ENCODE results near the gene KRTAP9-9.

GRCh38 chr17:41215681-41216080 is 39.5 kb upstream of the KRTAP9-9 start:
- no peak for TF ChIP-seq POLR2A (IDR thresholded peaks at IDR 0.05; ENCODE audit: extremely low read depth, insufficient read length)
- TF ChIP-seq, protein P1, sequence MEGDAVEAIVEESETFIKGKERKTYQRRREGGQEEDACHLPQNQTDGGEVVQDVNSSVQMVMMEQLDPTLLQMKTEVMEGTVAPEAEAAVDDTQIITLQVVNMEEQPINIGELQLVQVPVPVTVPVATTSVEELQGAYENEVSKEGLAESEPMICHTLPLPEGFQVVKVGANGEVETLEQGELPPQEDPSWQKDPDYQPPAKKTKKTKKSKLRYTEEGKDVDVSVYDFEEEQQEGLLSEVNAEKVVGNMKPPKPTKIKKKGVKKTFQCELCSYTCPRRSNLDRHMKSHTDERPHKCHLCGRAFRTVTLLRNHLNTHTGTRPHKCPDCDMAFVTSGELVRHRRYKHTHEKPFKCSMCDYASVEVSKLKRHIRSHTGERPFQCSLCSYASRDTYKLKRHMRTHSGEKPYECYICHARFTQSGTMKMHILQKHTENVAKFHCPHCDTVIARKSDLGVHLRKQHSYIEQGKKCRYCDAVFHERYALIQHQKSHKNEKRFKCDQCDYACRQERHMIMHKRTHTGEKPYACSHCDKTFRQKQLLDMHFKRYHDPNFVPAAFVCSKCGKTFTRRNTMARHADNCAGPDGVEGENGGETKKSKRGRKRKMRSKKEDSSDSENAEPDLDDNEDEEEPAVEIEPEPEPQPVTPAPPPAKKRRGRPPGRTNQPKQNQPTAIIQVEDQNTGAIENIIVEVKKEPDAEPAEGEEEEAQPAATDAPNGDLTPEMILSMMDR (IDR thresholded peaks at IDR 0.05; ENCODE audit: low read depth, low read length) = no peak

Measured in NB4 (cell line).